ENCODE results near the gene WFIKKN2. TPM values are rescaled to one million over a fixed set of nuclear protein-coding genes. Genes with fewer than 3 reads are reported as not detected.
A peak's percentile ranks its signal among the peaks of the same experiment; 100 is the strongest.

Gene WFIKKN2
- total and polyA plus RNA-seq, 10 of the 15 experiments (the other 5 are each of a cell fraction or from before 2014, with no cell fraction given): 0.06 TPM; not detected in 9

DNA sequence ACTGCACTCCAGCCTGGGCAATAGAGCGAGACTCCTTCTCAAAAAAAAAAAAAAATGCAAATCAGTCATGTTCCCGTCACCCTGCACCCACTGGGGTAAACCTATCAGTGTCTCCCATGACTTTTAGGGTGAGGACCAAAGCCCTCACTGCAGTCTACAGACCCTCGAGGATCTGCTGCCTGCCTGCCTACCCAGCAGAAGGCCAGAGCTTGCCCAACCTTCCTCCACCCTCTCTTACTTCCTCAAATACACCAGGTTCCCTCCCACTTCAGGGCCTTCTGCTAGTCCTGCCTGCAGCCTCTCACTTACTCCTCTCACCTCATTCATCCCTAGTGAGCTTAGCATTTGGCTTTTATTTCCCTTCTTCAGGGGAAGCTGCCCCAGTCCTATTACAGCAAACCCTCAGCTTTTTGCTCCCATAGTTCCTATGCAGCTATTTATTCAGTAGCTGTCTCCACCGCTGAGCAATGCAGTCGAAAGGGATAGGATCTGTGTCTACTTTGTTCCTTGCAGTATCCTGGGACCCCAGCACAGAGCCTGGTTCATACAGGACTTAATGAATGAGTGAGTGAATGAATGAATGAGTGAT lies 48.6 kb downstream of the WFIKKN2 start:
- ChIA-PET SMC1A (ENCODE audit: uncharacterized antibody, unreplicated experiment) (interaction anchor here (0.6 to 1.5 kb wide), 2 partner anchors 11 to 20 kb away, joined by 3 to 6 read pairs; no protein-coding TSS in a partner anchor), POLR2A (interaction anchor here (0.6 to 1.0 kb wide), 2 partner anchors 17 to 125 kb away, joined by 6 read pairs; no protein-coding TSS in a partner anchor), RAD21 (ENCODE audit: unreplicated experiment) (no interaction called here), CTCF (interaction anchor here (1.0 to 1.5 kb wide), 2 partner anchors 21 to 31 kb away, joined by 3 to 6 read pairs; no protein-coding TSS in a partner anchor)
- FAIRE-seq (no peak), ATAC-seq (peak; percentile 79), DNase-seq (ENCODE audit: low read depth, low spot score) (no peak)
- no peaks in the 10 kb centered on the region; the same call in 2 of the 3 replicates for H3K9me3 ChIP-seq (replicated peaks; ENCODE audit: control insufficient read depth, insufficient read depth, low read length)
- no peak overlapping the region for H3K4me2 ChIP-seq (ENCODE audit: control insufficient read depth, insufficient read depth)
- in situ Hi-C loops (cut with MboI): no loop called here
- no peaks in the 10 kb centered on the region for H3K79me2 ChIP-seq (ENCODE audit: control insufficient read depth, insufficient read depth, low read length)
- WGBS (ENCODE audit: insufficient coverage, insufficient replicate concordance, low lambda C conversion rate, missing lambda C conversion rate): 48% methylated on average over 5 of the region's 5 CpGs
- H3K27ac ChIP-seq (ENCODE audit: control insufficient read depth, insufficient read depth): no peak overlapping the region
- H3K27me3 ChIP-seq (replicated peaks in 1 of 2; ENCODE audit: control insufficient read depth in 2 of 2, insufficient read depth in 2 of 2, low read length in 1 of 2): no peaks in the 10 kb centered on the region
- H3K4me1 ChIP-seq (ENCODE audit: control insufficient read depth, insufficient read depth, low read length): peaks cover 3% of the 10 kb centered on the region; the same call in 1 of the 2 replicates
- no peak overlapping the region for H3K9ac ChIP-seq (ENCODE audit: control insufficient read depth, insufficient read depth, low read length)
- H3K4me3 ChIP-seq: no peak overlapping the region
- H3K36me3 ChIP-seq (ENCODE audit: control insufficient read depth in 2 of 2, insufficient read depth in 2 of 2, low read length in 1 of 2): no peaks in the 10 kb centered on the region
- intact Hi-C loops (cut with micrococcal nuclease; ENCODE audit: unreplicated experiment): no loop called here
- H4K20me1 ChIP-seq (ENCODE audit: control insufficient read depth, insufficient read depth): peaks cover 2% of the 10 kb centered on the region; the same call in 1 of the 2 replicates
- peak overlapping the region; percentile 73 for H2AFZ ChIP-seq (ENCODE audit: control insufficient read depth, low read depth, low read length)
- no TSS peak for BruUV-seq (replicated peaks)
- no peak for TF ChIP-seq RBBP5 (conservative IDR thresholded peaks at IDR 0.05)
- TF ChIP-seq, protein P1, sequence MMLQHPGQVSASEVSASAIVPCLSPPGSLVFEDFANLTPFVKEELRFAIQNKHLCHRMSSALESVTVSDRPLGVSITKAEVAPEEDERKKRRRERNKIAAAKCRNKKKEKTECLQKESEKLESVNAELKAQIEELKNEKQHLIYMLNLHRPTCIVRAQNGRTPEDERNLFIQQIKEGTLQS (IDR thresholded peaks at IDR 0.05; ENCODE audit: borderline replicate concordance, extremely low read depth, low read depth, low read length): no peak
- no peak for TF ChIP-seq EED (IDR thresholded peaks at IDR 0.05; ENCODE audit: low read depth)
- no peak for TF ChIP-seq PAX5 (IDR thresholded peaks at IDR 0.05; ENCODE audit: borderline replicate concordance, low read depth, low read length)
- TF ChIP-seq, protein P2, sequence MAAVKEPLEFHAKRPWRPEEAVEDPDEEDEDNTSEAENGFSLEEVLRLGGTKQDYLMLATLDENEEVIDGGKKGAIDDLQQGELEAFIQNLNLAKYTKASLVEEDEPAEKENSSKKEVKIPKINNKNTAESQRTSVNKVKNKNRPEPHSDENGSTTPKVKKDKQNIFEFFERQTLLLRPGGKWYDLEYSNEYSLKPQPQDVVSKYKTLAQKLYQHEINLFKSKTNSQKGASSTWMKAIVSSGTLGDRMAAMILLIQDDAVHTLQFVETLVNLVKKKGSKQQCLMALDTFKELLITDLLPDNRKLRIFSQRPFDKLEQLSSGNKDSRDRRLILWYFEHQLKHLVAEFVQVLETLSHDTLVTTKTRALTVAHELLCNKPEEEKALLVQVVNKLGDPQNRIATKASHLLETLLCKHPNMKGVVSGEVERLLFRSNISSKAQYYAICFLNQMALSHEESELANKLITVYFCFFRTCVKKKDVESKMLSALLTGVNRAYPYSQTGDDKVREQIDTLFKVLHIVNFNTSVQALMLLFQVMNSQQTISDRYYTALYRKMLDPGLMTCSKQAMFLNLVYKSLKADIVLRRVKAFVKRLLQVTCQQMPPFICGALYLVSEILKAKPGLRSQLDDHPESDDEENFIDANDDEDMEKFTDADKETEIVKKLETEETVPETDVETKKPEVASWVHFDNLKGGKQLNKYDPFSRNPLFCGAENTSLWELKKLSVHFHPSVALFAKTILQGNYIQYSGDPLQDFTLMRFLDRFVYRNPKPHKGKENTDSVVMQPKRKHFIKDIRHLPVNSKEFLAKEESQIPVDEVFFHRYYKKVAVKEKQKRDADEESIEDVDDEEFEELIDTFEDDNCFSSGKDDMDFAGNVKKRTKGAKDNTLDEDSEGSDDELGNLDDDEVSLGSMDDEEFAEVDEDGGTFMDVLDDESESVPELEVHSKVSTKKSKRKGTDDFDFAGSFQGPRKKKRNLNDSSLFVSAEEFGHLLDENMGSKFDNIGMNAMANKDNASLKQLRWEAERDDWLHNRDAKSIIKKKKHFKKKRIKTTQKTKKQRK (IDR thresholded peaks at IDR 0.05; ENCODE audit: low read depth, low read length): no peak
- no peak for TF ChIP-seq NRF1 (conservative IDR thresholded peaks at IDR 0.05; ENCODE audit: low read depth, low read length)
- TF ChIP-seq ESRRA (IDR thresholded peaks at IDR 0.05; ENCODE audit: low read length): no peak
- TF ChIP-seq HDGF (IDR thresholded peaks at IDR 0.05): no peak
- no peak for TF ChIP-seq LARP7 (IDR thresholded peaks at IDR 0.05)
- no peak for TF ChIP-seq BACH1 (IDR thresholded peaks at IDR 0.05; ENCODE audit: borderline replicate concordance)
- no peak for TF ChIP-seq PAX8 (IDR thresholded peaks at IDR 0.05)
- TF ChIP-seq SMAD1 (IDR thresholded peaks at IDR 0.05; ENCODE audit: low read depth, partially characterized antibody): no peak
- no peak for TF ChIP-seq MXI1 (IDR thresholded peaks at IDR 0.05; ENCODE audit: low read depth, low read length)
- no peak for TF ChIP-seq STAT1 (conservative IDR thresholded peaks at IDR 0.05)
- no peak for TF ChIP-seq RCOR1 (conservative IDR thresholded peaks at IDR 0.05; ENCODE audit: low read depth, low read length)
- TF ChIP-seq, protein P3, sequence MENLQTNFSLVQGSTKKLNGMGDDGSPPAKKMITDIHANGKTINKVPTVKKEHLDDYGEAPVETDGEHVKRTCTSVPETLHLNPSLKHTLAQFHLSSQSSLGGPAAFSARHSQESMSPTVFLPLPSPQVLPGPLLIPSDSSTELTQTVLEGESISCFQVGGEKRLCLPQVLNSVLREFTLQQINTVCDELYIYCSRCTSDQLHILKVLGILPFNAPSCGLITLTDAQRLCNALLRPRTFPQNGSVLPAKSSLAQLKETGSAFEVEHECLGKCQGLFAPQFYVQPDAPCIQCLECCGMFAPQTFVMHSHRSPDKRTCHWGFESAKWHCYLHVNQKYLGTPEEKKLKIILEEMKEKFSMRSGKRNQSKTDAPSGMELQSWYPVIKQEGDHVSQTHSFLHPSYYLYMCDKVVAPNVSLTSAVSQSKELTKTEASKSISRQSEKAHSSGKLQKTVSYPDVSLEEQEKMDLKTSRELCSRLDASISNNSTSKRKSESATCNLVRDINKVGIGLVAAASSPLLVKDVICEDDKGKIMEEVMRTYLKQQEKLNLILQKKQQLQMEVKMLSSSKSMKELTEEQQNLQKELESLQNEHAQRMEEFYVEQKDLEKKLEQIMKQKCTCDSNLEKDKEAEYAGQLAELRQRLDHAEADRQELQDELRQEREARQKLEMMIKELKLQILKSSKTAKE (IDR thresholded peaks at IDR 0.05; ENCODE audit: low read depth, poor library complexity, severe bottlenecking): no peak

Measured in GM12878 (cell line).